ENCODE results near the gene FBXO45.

- TF ChIP-seq CTCF (IDR thresholded peaks at IDR 0.05) (peak; percentile 49 to 80 (median 74)), POLR2A (IDR thresholded peaks at IDR 0.05) (no peak)
Measured at GRCh38 chr3:196609343-196609775, 40.9 kb downstream of the FBXO45 start.
